GM18499 (cell line): Measurements from ENCODE around the gene DHRSX.
"Not testable (repeated sequence)": the region's sequence is repeated elsewhere in the genome, so short reads cannot be mapped to it uniquely, and the experiment has no call there.

ENCODE experiments used
- ATAC-seq: cut with Tn5 transposase; IDR thresholded peaks from one replicate; pipeline ENCODE4 v1.9.1; 2021; ENCODE audit warnings: moderate number of reproducible peaks; ENCODE audit not compliant: insufficient read depth, unreplicated experiment

The DHRSX gene

DNA sequence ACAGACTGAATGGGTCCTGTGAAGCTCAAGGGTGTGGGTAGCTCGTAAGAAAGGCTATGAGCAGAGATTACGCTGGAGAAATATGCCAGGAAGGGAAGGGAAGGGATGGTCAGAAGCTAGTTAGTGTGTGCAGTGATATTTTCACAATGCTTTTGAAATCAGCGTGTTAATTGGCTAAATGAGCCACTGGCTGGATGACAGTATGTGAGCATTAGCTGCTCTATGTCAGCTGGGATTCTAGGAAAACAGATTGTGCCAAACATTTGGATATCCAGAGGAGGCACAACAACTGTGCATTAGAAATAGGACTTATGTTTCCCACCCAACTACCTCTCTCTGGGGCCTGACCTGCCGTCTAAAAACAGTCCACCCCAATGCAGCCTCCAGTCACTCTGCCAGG is 168.5 kb downstream of the DHRSX start:
- no peak for ATAC-seq

DNA sequence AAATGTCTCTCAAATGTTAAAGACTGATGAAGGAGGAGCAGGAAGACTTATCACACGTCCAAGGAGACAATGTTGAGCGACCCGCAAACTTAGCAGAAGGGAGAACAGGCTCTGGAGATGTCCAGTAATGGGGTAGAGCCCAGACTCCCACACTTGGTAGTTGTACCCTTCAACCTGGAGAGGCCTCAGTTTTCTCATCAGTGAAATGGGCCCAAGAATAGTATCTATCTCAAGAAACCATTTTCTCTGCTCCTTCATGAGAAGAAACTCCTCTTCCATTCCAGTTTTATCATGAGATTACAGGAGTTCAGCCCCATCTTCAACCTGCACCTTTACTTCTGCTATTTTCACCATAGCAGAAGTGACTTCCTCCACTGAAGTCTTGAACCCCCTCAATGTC is 169.9 kb downstream of the DHRSX start:
- ATAC-seq: no peak

DNA sequence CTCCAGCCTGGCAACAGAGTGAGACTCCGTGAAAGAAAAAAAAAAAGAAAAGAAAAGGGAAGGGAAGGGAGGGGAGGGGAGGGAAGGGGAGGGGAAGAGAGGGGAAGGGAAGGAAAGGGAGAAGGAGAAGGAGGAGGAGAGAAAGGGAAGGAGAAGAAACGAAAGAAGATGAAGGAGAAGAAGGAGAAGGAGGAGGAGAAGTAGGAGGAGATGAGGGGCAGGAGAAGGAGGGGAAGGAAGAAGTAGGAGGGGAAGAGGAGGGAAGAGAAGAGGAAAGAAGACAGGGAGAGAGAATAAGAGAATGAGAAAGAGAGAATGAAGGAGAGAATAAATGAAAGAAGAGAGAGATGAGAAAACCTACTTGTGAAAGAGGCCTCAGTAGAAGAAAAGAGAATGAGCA is 170.3 kb downstream of the DHRSX start:
- ATAC-seq: no peak

DNA sequence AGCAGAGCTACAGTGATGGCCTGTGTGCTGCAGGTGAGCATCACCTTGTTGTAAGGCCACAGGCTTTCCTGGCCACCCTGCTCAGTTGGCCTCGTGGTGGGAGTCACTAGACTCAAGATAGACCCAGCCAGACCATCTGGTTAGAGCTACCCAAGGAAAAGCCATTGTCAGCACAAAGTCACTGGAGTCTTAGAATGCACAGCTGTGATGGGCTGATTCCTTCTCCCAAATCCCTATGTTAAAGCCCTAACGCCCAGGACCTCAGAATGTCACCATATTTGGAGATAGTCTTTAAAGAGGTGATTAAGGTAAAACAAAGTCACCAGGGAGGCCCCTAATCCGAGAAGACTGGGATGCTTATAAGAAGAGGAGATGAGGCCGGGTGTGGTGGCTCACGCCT is 173.4 kb downstream of the DHRSX start:
- no peak for ATAC-seq

DNA sequence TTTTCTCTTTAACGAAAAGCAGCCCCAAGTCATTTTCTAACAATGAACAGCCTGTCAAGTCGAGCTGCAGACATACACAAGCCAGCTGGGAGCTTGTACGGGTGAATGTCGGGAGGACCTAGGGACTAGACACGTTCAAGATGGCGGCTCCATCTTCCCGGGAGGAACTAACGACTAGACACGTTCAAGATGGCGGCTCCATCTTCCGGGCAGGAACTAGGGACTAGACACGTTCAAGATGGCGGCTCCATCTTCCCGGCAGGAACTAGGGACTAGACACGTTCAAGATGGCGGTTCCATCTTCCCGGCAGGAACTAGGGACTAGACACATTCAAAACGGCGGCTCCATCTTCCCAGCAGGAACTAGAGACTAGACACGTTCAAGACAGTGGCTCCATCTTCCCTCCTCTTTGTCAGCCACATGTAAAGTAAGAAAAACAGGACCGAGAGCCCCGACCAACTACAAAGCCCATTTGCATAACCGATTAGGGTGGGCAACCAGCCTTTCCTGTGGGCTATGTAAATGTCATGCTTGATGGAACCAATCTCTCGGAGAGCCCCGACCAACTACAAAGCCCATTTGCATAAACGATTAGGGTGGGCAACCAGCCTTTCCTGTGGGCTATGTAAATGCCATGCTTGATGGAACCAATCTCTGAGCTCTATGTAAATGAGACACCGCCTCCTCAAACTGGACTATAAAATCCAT is 175.5 kb downstream of the DHRSX start:
- ATAC-seq: no peak

DNA sequence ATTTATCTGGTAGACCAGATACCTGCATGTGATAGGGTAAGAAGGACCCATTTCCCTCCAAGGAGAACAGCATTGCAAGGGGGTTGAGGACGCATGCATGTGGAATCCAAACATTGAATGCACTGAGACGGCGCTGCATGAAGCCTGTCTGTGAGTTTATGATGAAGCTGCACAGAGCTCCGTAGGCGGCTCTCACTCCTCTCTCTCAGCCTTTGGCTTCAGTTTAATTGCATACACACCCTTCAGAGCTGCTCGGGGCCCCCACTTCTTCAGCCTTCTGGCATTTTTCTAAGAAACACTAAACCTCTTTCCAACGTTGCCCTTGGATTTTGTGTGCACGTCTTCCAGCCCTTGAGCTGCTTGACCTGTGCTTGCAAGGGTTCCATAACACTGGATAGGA is 176.6 kb downstream of the DHRSX start:
- no peak for ATAC-seq

DNA sequence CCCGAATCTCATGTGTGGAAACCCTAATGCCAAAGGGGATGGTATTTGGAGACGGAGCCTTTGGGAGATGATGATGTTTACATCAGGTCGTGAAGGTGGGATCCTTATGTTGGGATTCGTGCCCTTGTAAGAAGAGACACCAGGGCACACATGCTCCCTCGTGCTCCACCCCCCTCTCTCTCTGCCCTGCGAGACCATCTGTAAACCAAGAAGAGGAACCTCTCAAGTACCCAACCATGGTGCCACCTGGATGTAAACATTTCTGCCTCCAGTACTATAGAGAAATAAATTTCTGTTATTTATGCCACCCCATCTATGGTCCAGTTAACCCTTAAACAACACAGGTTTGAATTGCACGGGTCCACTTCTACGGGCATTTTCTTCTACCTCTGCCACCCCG is 179.4 kb downstream of the DHRSX start:
- ATAC-seq: no peak

DNA sequence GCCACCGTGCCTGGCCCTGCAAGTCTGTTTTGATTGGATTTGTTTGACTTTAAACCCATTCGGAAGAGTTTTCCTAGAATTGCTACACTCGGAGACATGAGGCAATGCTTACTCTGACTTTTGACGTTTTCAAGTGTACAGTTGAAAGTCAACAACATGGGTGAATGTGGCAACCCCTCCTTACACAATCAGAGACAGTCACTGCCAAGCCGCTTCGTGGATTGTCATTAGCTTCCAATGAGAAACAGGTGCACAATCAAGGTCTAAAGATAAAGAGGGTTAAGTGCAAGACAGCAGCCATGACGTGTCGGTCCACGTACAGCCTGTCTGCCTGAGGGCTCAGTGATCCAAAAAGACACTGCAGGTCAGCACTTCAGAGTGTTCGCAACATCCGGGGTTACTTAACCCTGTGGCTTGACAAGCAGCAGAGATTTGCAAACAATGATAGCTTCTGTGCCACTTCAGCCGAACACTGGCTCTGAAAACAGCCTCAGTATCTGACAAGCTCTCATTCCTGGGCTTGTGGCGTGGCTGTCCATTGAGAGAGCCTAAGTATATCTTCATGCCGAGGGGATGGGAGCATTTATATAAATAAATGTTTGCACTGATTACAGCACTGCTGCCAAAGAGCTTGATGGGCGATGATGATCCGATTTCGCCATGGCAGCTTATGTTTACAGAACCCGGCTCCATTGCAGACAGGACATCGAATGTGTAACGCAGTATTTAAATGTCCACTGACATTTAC is 180.0 kb downstream of the DHRSX start:
- ATAC-seq: no peak

DNA sequence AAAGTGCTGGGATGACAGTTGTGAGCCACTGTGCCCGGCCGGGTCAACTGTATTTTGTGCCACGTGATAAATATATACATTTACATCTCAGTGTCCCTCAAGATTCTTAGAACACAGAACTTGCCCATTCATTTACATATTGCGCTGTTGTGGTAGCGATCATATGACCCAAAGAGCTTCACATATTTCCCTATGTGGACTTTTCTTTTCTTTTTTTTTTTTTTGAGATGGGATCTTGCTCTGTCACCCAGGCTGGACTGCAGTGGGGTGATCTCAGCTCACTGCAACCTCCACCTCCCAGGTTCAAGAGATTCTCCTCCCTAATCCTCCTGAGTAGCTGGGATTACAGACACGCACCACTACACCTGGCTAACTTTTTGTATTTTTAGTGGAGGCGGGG is 180.7 kb downstream of the DHRSX start:
- ATAC-seq: no peak

DNA sequence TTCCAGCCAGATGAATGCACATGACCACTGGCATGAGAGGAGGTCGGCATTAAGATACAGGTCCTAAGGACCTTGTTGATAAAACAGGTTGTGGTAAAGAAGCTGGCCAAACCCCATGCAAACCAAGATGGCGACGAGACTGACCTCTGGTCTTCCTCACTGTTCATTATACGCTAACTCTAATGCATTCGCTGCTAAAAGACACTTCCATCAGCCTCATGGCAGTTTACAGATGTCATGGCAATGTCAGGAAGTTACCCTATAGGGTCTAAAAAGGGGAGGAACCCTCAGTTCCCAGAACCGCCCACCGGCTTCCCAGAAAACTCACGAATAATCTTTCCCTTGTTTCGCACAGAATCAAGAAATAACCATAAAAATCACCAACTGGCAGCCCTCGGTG is 182.4 kb downstream of the DHRSX start:
- ATAC-seq: no peak

DNA sequence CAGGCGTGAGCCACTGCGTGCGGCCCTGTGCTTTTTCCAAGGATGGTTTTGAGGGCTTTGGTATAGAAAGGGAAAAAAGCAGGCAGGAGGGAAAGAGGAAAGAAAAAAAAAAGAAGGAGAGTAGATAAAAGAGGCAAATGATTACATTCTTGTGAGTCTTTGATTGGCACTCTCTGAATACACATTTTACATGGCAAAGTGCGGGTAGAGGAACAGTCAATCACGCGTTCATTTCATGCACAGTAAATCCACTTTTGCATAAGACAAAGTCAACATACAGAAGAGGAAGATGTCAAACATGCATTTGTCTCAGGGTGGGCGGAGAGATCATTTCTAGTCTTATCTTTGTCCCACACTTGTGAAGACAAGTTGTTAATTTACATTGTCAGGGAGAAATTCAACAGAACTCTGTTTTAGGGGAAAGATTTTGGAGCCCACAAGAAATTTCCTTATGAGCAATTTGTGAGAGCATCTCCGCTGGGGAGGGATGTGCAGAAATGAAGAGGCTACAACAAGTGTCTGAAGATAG is 183.2 kb downstream of the DHRSX start:
- ATAC-seq: no peak

DNA sequence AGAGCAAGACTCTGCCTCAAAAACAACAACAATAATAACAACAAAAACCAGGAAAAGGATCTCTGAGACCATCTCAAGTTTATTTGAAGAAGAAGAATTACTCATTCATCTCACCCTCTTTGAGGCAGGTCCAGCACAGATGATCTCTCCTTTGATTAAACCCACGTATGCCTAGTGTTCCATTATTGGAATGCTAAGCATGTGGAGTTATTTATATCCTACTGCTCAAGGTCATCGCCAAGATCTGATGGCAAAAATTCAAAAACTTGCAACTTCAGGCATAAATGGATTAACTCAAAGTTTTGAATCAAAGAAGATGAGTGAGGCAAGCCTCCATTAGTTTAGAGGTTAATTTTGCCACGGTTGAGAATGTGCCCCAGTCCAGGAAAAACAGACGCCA is 184.2 kb downstream of the DHRSX start:
- ATAC-seq: no peak

DNA sequence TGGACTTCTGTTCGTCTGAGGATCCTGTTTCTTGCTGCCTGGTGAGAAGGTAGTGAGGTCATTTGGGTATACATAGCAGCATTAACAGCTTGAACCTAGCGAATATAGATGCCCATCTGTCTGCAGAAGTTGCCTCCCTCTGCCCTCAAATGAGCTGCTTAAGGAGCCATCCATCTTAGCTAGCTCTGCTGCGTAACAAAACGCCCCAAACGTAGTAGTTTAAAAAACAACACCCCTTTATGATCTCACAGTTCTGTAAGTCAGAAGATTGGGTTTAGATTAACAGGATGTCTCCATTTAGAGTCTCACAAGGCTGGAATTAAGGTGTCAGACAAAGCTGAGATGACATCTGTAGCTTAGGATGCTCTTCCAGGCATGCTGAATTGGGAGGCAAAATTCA is 185.3 kb downstream of the DHRSX start:
- ATAC-seq: no peak

DNA sequence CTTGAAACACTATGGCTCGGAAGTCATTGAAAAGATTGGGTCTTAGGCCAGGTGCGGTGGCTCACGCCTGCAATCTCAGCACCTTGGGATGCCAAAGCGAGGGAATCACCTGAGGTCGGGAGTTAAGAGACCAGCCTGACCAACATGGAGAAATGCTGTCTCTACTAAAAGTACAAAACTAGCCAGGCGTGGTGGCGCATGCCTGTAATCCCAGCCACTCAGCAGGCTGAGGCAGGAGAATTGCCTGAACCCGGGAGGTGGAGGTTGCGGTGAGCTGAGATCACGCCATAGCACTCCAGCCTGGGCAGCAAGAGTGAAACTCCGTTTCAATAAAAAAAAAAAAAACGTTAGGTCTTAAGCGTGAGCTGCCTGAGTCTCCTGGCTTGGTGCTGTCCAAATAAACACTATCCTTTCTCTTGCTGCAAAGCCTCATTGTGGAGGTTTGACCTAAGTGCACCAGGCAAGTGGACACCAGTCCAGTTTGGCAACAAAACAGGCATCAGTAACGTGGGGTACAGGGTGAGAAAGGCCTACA is 185.9 kb downstream of the DHRSX start:
- ATAC-seq: no peak

DNA sequence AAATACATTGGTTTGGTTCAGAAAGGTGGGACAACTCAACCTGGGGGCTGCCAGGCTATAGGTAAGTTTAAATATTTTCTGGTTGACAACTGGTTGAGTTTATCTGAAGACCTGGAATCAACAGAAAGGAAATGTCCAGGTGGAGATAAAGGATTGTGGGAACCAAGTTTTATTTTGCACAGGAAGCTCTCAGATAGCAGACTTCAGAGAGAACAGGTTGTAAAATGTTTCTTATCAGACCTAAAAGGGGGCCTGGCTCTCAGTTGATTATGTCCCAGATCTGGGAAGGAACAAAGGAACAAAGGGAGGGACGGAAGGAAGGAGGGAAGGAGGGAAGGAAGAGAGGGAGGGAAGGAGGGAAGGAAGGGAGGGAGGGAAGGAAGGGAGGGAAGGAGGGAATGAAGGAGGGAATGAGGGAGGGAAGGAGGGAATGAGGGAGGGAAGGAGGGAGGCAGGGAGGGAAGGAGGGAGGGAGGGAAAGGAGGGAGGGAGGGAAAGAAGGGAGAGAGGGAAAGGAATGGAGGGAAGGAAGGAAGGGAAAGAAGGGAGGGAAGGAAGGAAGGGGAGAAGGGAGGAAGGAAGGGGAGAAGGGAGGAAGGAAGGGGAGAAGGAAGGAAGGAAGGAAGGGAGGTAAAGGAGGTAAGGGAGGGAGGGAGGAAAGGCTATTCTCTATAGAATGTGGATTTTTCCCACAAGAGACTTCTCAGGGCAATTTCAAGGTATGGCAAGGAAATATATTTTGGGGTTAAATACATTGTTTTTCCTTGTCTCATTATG is 186.7 kb downstream of the DHRSX start:
- no peak for ATAC-seq

DNA sequence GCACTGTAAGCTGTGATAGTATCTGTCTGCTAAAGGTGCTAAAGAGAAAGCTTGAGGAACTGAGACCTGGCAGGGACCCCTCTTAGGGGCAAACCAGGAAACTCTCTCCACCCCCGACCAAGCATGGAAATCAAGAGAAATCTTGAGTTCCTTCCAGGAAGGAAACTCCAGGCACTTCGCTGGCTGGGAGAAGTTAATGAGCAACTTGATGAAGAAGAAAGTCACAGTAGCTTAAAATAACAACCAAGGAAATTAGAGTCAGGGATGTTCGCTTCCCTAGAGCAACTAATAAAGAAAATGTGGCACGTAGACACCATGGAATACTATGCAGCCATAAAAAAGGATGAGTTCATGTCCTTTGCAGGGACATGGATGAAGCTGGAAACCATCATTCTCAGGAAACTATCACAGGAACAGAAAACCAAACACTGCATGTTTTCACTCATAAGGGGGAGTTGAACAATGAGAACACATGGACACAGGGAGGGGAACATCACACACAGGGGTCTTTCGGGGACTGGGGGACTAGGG is 188.7 kb downstream of the DHRSX start:
- not testable (repeated sequence) for ATAC-seq

DNA sequence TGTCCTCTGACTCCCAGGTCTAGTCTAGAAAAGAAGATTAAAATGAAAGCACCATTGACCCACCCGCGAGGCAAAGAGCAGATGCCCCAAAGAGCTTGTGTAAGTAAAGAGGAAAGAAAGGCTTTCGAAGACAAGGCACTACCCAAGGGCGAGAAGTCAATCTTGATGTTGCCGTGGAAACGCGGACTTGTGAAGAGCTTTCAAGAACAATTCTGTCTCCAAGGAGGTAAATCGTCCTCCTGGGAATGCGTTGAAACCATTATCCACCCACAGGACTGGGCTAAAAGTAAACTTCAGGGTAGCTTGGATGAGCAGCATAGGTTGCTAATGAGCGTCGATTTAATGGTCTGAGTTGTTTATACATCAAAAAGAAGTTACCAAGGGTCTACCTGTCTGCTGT is 189.3 kb downstream of the DHRSX start:
- ATAC-seq: no peak

DNA sequence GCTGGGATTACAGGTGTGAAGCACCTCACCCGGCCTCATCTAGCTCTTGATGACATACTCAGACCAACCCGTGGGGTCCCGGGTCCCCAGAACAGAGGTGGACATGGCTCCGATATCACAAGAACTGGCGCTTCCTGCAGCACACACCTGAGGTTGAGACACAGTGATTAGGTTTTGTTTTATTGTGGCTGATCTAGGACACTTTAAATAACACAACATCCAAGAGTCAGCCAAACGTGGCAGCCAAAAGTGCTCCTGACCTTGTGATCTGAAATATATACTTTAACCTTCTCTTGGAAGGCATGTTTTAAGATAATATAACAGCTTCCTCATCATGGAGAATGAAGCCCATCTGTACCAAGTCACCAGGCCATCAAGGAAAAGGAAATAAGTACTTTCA is 198.9 kb downstream of the DHRSX start:
- ATAC-seq: no peak

DNA sequence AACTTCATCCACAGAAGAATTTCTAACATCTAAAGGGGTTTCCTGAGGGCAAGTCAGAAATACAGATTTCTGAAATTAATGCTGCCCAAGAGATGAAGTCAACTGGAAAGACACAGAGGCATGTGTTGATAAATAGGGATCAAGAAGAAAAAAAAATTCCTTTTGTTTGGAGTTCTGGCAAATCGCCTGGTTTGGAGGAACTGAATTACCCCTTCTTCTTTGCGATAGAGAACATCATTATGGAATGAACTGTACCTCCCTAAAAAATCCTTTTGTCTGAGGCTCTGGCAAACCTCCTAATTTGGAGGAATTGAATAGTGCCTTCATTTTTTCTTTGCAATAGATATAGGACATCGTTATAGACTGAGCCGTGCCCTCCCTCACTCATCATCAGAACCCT is 200.9 kb downstream of the DHRSX start:
- no peak for ATAC-seq

DNA sequence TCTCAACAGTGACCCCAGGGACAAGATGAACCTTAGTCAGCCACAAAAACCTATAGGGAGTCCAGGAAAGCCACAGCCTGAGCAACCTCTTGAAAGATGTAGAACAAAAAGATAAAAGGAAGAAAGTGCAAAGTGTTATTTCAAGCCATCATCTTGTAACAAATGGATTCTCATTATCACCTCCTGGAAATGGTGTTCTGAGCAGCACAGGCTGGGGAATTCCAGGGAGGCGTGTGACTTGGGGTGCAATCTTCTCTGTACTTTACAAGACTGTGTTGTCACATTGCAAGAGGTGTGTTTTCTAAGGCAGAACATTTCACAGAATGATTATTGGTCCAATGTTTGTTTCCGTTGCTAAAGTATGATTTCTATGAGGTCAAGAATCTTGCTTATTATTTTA is 214.0 kb downstream of the DHRSX start:
- no peak for ATAC-seq

DNA sequence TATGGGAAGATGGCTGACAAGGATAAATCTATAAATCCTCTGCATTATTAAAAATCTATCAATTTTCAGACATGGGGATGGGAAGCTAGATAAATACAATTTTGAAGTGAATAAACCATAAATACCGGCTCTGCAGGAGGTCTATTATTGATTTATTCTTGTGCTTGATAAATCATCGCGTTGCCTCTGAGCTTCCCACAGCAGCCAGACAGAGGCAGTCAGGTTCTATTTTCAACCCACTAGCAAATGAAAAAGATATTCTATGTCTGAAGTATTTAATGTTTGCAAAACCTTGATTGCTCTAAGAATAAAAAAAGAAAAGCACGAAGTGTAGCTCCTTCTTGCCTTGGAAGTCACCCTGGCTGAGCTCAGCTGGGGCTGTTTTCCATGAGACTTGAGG is 216.2 kb downstream of the DHRSX start:
- no peak for ATAC-seq
